Chondrocyte (in vitro differentiated cells): ENCODE results near the gene C20orf202. TPM values are rescaled to one million over a fixed set of nuclear protein-coding genes. Genes with fewer than 3 reads are reported as not detected.

Experiments
- DNase-seq: peaks from one replicate; pipeline ENCODE4 v3.0.0; 2021; ENCODE audit warnings: mixed read lengths, low spot score
- H3K27ac Mint-ChIP-seq: one replicate; pipeline ENCODE4 v1.8.0; 2021; ENCODE audit warnings: mild to moderate bottlenecking, moderate library complexity, mixed read lengths; ENCODE audit not compliant: unreplicated experiment
- H3K27me3 Mint-ChIP-seq: 2 replicates; pipeline ENCODE4 v1.8.0; 2021; ENCODE audit warnings: low read depth, mixed read lengths
- H3K36me3 Mint-ChIP-seq: 2 replicates; pipeline ENCODE4 v1.8.0; 2021; ENCODE audit warnings: low read depth, mixed read lengths
- H3K4me1 Mint-ChIP-seq: 2 replicates; pipeline ENCODE4 v1.8.0; 2021; ENCODE audit warnings: low read depth, mild to moderate bottlenecking, mixed read lengths
- H3K4me3 Mint-ChIP-seq: one replicate; pipeline ENCODE4 v1.8.0; 2021; ENCODE audit warnings: mild to moderate bottlenecking, moderate library complexity, mixed read lengths; ENCODE audit not compliant: unreplicated experiment
- H3K9me3 Mint-ChIP-seq: 2 replicates; pipeline ENCODE4 v1.8.0; 2021; ENCODE audit warnings: low read depth, mixed read lengths
- long read RNA-seq: library from polyadenylated mRNA; stranded (forward); transcript quantifications from one replicate; pipeline ENCODE4 v2.0.0, GENCODE V29; 2021
- total RNA-seq: library from RNA; stranded (reverse); gene quantifications from 3 replicates; pipeline ENCODE4 v1.2.1, GENCODE V29; 2021
- TF ChIP-seq, protein P1 (sequence below): fragments of 200-600 bp; sonication (generic); IDR thresholded peaks from 2 replicates; pipeline ENCODE4 v1.5.0; 2021; ENCODE audit warnings: antibody characterized with exemption, mild to moderate bottlenecking, moderate library complexity

C20orf202 gene
- not detected in 3 replicates for total RNA-seq
- long read RNA-seq: 0 reads

GRCh38 chr20:1202762-1203504 lies at the start of gene C20orf202:
C20orf202 (plus strand) TSS chr20:1203454; CDS start chr20:1203586, 132 bp downstream.
- no peaks in the 10 kb centered on the region for H3K36me3 Mint-ChIP-seq
- H3K27ac Mint-ChIP-seq: no peak within 1 kb of the TSS
- H3K27me3 Mint-ChIP-seq: peaks cover 20% of the 10 kb centered on the region
- H3K4me1 Mint-ChIP-seq: no peaks in the 10 kb centered on the region
- TF ChIP-seq, protein P1, sequence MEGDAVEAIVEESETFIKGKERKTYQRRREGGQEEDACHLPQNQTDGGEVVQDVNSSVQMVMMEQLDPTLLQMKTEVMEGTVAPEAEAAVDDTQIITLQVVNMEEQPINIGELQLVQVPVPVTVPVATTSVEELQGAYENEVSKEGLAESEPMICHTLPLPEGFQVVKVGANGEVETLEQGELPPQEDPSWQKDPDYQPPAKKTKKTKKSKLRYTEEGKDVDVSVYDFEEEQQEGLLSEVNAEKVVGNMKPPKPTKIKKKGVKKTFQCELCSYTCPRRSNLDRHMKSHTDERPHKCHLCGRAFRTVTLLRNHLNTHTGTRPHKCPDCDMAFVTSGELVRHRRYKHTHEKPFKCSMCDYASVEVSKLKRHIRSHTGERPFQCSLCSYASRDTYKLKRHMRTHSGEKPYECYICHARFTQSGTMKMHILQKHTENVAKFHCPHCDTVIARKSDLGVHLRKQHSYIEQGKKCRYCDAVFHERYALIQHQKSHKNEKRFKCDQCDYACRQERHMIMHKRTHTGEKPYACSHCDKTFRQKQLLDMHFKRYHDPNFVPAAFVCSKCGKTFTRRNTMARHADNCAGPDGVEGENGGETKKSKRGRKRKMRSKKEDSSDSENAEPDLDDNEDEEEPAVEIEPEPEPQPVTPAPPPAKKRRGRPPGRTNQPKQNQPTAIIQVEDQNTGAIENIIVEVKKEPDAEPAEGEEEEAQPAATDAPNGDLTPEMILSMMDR: no peak
- H3K9me3 Mint-ChIP-seq: no peaks in the 10 kb centered on the region
- no peak for DNase-seq
- no peak within 1 kb of the TSS for H3K4me3 Mint-ChIP-seq

DNA sequence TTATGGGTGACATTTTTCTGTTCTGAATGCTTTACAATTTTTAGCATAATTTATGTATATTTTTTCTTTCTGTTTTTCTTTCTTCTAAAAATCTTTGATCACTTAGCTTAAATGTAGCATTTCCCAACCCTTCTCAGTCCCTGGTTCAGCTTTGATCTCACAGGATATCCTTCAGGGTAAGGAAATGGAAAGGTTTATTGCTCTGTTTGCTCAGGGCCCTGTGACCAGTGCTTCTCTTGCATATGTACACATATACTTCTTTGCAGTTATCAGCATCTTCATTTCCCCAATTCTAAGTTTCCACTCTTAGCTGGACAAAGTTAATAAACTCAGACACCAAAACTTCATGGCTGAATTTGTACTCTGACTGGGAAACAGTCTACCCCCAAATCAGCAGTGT lies 49.0 kb upstream of the C20orf202 start:
- H3K36me3 Mint-ChIP-seq: peaks cover 20% of the 10 kb centered on the region
- H3K4me3 Mint-ChIP-seq: no peak overlapping the region
- TF ChIP-seq, protein P1: no peak
- H3K27ac Mint-ChIP-seq: no peak overlapping the region
- no peaks in the 10 kb centered on the region for H3K27me3 Mint-ChIP-seq
- no peak for DNase-seq
- no peaks in the 10 kb centered on the region for H3K4me1 Mint-ChIP-seq
- H3K9me3 Mint-ChIP-seq: peaks cover 10% of the 10 kb centered on the region

DNA sequence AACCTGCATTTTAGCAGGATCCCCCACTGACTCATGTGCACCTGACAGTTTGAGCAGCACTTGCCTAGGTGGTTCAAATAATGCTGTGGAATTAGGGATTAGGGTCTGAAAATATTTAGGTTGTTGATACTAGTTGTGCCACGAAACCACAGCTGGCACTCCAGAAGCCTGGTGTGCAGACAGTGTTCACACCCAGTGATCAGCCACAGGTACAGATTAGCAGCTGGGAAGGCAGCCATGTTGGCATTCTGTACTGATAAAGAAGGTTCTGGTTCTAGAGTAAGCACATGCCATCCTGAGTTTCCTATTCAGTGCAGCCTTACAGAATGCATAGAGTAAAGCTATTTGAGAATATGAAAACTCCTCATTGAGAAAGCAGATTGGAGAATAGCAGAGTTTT lies 48.6 kb upstream of the C20orf202 start:
- Mint-ChIP-seq H3K4me1 (no peaks in the 10 kb centered on the region), H3K36me3 (peaks cover 20% of the 10 kb centered on the region), H3K9me3 (peaks cover 10% of the 10 kb centered on the region), H3K4me3 (no peak overlapping the region), H3K27me3 (no peaks in the 10 kb centered on the region), H3K27ac (no peak overlapping the region)
- DNase-seq: no peak
- TF ChIP-seq, protein P1: no peak

DNA sequence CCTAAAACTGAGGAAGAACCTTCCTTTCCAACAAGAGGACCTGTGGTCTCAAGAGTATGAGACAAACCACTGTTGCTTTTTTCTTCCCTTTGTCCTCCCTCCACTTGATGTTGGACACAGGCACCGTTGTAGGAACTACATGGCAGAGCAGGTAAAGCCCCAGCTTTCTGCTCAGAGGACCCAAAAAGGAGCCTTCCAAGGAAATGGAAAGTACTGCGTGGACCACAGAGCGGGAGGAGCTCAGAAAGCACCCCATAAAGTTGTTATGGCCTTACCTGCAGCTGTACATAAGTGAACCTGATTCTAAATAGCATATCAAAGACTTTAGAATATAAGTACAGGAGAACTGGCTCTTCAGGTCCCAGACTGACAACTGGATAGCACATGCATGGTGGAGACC lies 47.9 kb upstream of the C20orf202 start:
- TF ChIP-seq, protein P1: no peak
- no peaks in the 10 kb centered on the region for H3K4me1 Mint-ChIP-seq
- no peak overlapping the region for H3K4me3 Mint-ChIP-seq
- peaks cover 10% of the 10 kb centered on the region for H3K9me3 Mint-ChIP-seq
- peaks cover 21% of the 10 kb centered on the region for H3K36me3 Mint-ChIP-seq
- no peak for DNase-seq
- H3K27me3 Mint-ChIP-seq: no peaks in the 10 kb centered on the region
- no peak overlapping the region for H3K27ac Mint-ChIP-seq

DNA sequence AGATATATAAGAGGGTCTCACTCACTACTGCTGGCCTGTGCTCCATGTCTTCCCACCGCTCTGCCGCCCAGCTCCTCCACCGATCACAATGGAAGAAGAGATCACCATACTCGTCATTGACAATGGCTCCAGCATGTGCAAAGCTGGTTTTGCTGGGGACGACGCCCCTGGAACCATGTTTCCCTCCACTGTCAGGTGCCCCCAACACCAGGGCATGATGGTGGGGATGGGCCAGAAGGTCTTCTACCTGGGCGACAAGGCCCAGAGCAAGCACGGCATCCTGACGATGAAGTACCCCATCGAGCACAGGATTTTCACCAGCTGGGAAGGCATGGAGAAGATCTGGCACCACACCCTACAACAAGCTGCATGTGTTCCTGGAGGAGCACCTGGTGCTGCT lies 42.8 kb upstream of the C20orf202 start:
- no peak overlapping the region for H3K4me3 Mint-ChIP-seq
- H3K27me3 Mint-ChIP-seq: no peaks in the 10 kb centered on the region
- TF ChIP-seq, protein P1: no peak
- no peaks in the 10 kb centered on the region for H3K4me1 Mint-ChIP-seq
- DNase-seq: no peak
- H3K36me3 Mint-ChIP-seq: peaks cover 41% of the 10 kb centered on the region
- peaks cover 10% of the 10 kb centered on the region for H3K9me3 Mint-ChIP-seq
- no peak overlapping the region for H3K27ac Mint-ChIP-seq
